ENCODE measurements around the gene CCL17. TPM values are rescaled to one million over a fixed set of nuclear protein-coding genes. Genes with fewer than 3 reads are reported as not detected.

Gene CCL17
- total RNA-seq (1 to 10 TPM in 2 of 5 donors, under 1 TPM in 1, not detected in 2; 0.93 to 1.2 (median 1.2) TPM), total RNA-seq (0 to 2.1 (median 0) reads per million in 29 experiments)
- total RNA-seq (2013): not detected

- Histone ChIP-seq H3K9me3 (no peaks in the 10 kb centered on the region), H3K4me3 (ENCODE audit: control insufficient read depth in 1 of 2, extremely low read depth in 1 of 2, low read length in 1 of 2) (no peak within 1 kb of the TSS), H3K27ac (ENCODE audit: low read length) (no peak within 1 kb of the TSS), H3K36me3 (ENCODE audit: control insufficient read depth in 2 of 2, extremely low read depth in 1 of 2, insufficient read depth in 1 of 2, low read length in 1 of 2) (no peaks in the 10 kb centered on the region), H3K4me1 (ENCODE audit: control insufficient read depth in 1 of 2, extremely low read depth in 1 of 2, insufficient read depth in 2 of 2, low read length in 2 of 2) (no peaks in the 10 kb centered on the region), H3K27me3 (replicated peaks in 1 of 2; ENCODE audit: control insufficient read depth in 2 of 2, extremely low read depth in 1 of 2, insufficient read depth in 2 of 2, low read length in 1 of 2) (peaks cover 0 to 9% of the 10 kb centered on the region in 2 experiments)
- Mint-ChIP-seq H3K4me1 (peaks cover 0 to 2% (median 0%) of the 10 kb centered on the region in 3 donors), H3K9me3 (no peaks in the 10 kb centered on the region), H3K27ac (no peak within 1 kb of the TSS), H3K4me3 (no peak within 1 kb of the TSS), H3K27me3 (peaks cover 4 to 6% of the 10 kb centered on the region in 2 donors), H3K36me3 (no peaks in the 10 kb centered on the region)
- no peak for DNase-seq
- ChIA-PET POLR2A (no interaction called here), CTCF (no interaction called here)
- ATAC-seq (replicated peaks in 1 of 4): no peak
- 85% methylated on average over 15 of the region's 17 CpGs for WGBS (ENCODE audit: insufficient coverage)
Measured at GRCh38 chr16:57403965-57404817, at the start of gene CCL17. CCL17 (plus strand) TSS chr16:57404767; CDS start chr16:57413933, 9,166 bp downstream.

- H3K27me3 ChIP-seq (replicated peaks in 1 of 2; ENCODE audit: control insufficient read depth in 2 of 2, extremely low read depth in 1 of 2, insufficient read depth in 2 of 2, low read length in 1 of 2): peaks cover 0 to 12% of the 10 kb centered on the region in 2 experiments
- no peaks in the 10 kb centered on the region for H3K36me3 Mint-ChIP-seq
- H3K4me3 Mint-ChIP-seq: no peak overlapping the region
- no peaks in the 10 kb centered on the region for H3K4me1 ChIP-seq (ENCODE audit: control insufficient read depth in 1 of 2, extremely low read depth in 1 of 2, insufficient read depth in 2 of 2, low read length in 2 of 2)
- DNase-seq (no peak), ATAC-seq (replicated peaks in 1 of 4) (no peak)
- H3K4me3 ChIP-seq (ENCODE audit: control insufficient read depth in 1 of 2, extremely low read depth in 1 of 2, low read length in 1 of 2): no peak overlapping the region
- H3K4me1 Mint-ChIP-seq: no peaks in the 10 kb centered on the region
- no peak overlapping the region for H3K27ac ChIP-seq (ENCODE audit: low read length)
- WGBS (ENCODE audit: insufficient coverage): 88% methylated on average over 5 of the region's 5 CpGs
- no peak overlapping the region for H3K27ac Mint-ChIP-seq
- peaks cover 0 to 8% of the 10 kb centered on the region in 2 donors for H3K27me3 Mint-ChIP-seq
- ChIA-PET POLR2A (no interaction called here), CTCF (no interaction called here)
- no peaks in the 10 kb centered on the region for H3K9me3 ChIP-seq
- no peaks in the 10 kb centered on the region for H3K36me3 ChIP-seq (ENCODE audit: control insufficient read depth in 2 of 2, extremely low read depth in 1 of 2, insufficient read depth in 1 of 2, low read length in 1 of 2)
- no peaks in the 10 kb centered on the region for H3K9me3 Mint-ChIP-seq
Measured at GRCh38 chr16:57355898-57356414, 48.6 kb upstream of the CCL17 start.

- Mint-ChIP-seq H3K27ac (no peak overlapping the region), H3K9me3 (no peaks in the 10 kb centered on the region), H3K4me3 (no peak overlapping the region), H3K36me3 (no peaks in the 10 kb centered on the region), H3K4me1 (no peaks in the 10 kb centered on the region), H3K27me3 (peaks cover 0 to 8% of the 10 kb centered on the region in 2 donors)
- Histone ChIP-seq H3K4me3 (ENCODE audit: control insufficient read depth in 1 of 2, extremely low read depth in 1 of 2, low read length in 1 of 2) (no peak overlapping the region), H3K27me3 (replicated peaks in 1 of 2; ENCODE audit: control insufficient read depth in 2 of 2, extremely low read depth in 1 of 2, insufficient read depth in 2 of 2, low read length in 1 of 2) (peaks cover 0 to 9% of the 10 kb centered on the region in 2 experiments), H3K27ac (ENCODE audit: low read length) (no peak overlapping the region), H3K36me3 (ENCODE audit: control insufficient read depth in 2 of 2, extremely low read depth in 1 of 2, insufficient read depth in 1 of 2, low read length in 1 of 2) (no peaks in the 10 kb centered on the region), H3K4me1 (ENCODE audit: control insufficient read depth in 1 of 2, extremely low read depth in 1 of 2, insufficient read depth in 2 of 2, low read length in 2 of 2) (no peaks in the 10 kb centered on the region), H3K9me3 (no peaks in the 10 kb centered on the region)
- POLR2A ChIA-PET: no interaction called here
- CTCF ChIA-PET: no interaction called here
- ATAC-seq (replicated peaks in 1 of 4): no peak
- no peak for DNase-seq
- 73% methylated on average over 2 of the region's 4 CpGs for WGBS (ENCODE audit: insufficient coverage)
Measured at GRCh38 chr16:57356547-57356946, 48.0 kb upstream of the CCL17 start.

- H3K9me3 ChIP-seq: no peaks in the 10 kb centered on the region
- no peak for ATAC-seq (replicated peaks in 1 of 4)
- Mint-ChIP-seq H3K9me3 (no peaks in the 10 kb centered on the region), H3K4me3 (no peak overlapping the region), H3K27ac (no peak overlapping the region), H3K27me3 (peaks cover 0 to under 1% of the 10 kb centered on the region in 2 donors), H3K36me3 (no peaks in the 10 kb centered on the region), H3K4me1 (no peaks in the 10 kb centered on the region)
- no peak for DNase-seq
- H3K27me3 ChIP-seq (replicated peaks in 1 of 2; ENCODE audit: control insufficient read depth in 2 of 2, extremely low read depth in 1 of 2, insufficient read depth in 2 of 2, low read length in 1 of 2): peaks cover 0 to 7% of the 10 kb centered on the region in 2 experiments
- no peak overlapping the region for H3K27ac ChIP-seq (ENCODE audit: low read length)
- CTCF ChIA-PET: no interaction called here
- POLR2A ChIA-PET: no interaction called here
- no peaks in the 10 kb centered on the region for H3K4me1 ChIP-seq (ENCODE audit: control insufficient read depth in 1 of 2, extremely low read depth in 1 of 2, insufficient read depth in 2 of 2, low read length in 2 of 2)
- H3K36me3 ChIP-seq (ENCODE audit: control insufficient read depth in 2 of 2, extremely low read depth in 1 of 2, insufficient read depth in 1 of 2, low read length in 1 of 2): no peaks in the 10 kb centered on the region
- 76% methylated on average over 7 of the region's 9 CpGs for WGBS (ENCODE audit: insufficient coverage)
- H3K4me3 ChIP-seq (ENCODE audit: control insufficient read depth in 1 of 2, extremely low read depth in 1 of 2, low read length in 1 of 2): no peak overlapping the region
Measured at GRCh38 chr16:57357330-57358085, 47.1 kb upstream of the CCL17 start.

- Histone ChIP-seq H3K36me3 (ENCODE audit: control insufficient read depth in 2 of 2, extremely low read depth in 1 of 2, insufficient read depth in 1 of 2, low read length in 1 of 2) (no peaks in the 10 kb centered on the region), H3K4me3 (ENCODE audit: control insufficient read depth in 1 of 2, extremely low read depth in 1 of 2, low read length in 1 of 2) (no peak overlapping the region), H3K9me3 (no peaks in the 10 kb centered on the region), H3K27me3 (replicated peaks in 1 of 2; ENCODE audit: control insufficient read depth in 2 of 2, extremely low read depth in 1 of 2, insufficient read depth in 2 of 2, low read length in 1 of 2) (peaks cover 0 to 6% of the 10 kb centered on the region in 2 experiments), H3K4me1 (ENCODE audit: control insufficient read depth in 1 of 2, extremely low read depth in 1 of 2, insufficient read depth in 2 of 2, low read length in 2 of 2) (no peaks in the 10 kb centered on the region), H3K27ac (ENCODE audit: low read length) (no peak overlapping the region)
- no peaks in the 10 kb centered on the region for H3K27me3 Mint-ChIP-seq
- no peak for ATAC-seq (replicated peaks in 1 of 4)
- H3K9me3 Mint-ChIP-seq: no peaks in the 10 kb centered on the region
- H3K36me3 Mint-ChIP-seq: no peaks in the 10 kb centered on the region
- no peak overlapping the region for H3K27ac Mint-ChIP-seq
- no peak for DNase-seq
- POLR2A ChIA-PET: no interaction called here
- H3K4me3 Mint-ChIP-seq: no peak overlapping the region
- no peaks in the 10 kb centered on the region for H3K4me1 Mint-ChIP-seq
- 75% methylated on average over 4 of the region's 7 CpGs for WGBS (ENCODE audit: insufficient coverage)
- CTCF ChIA-PET: no interaction called here
Measured at GRCh38 chr16:57358086-57358420, 46.5 kb upstream of the CCL17 start.

GRCh38 chr16:57358527-57359095, 46.0 kb upstream of the CCL17 start, which contains the start of gene CCL22:
CCL22 (plus strand) TSS chr16:57358783; CDS start chr16:57358817, 34 bp downstream.
- no peak within 1 kb of the TSS for H3K27ac Mint-ChIP-seq
- no peaks in the 10 kb centered on the region for H3K9me3 Mint-ChIP-seq
- peaks cover 0 to 4% of the 10 kb centered on the region in 2 donors for H3K27me3 Mint-ChIP-seq
- H3K4me3 Mint-ChIP-seq: no peak within 1 kb of the TSS
- H3K36me3 Mint-ChIP-seq: no peaks in the 10 kb centered on the region
- Histone ChIP-seq H3K4me3 (ENCODE audit: control insufficient read depth in 1 of 2, extremely low read depth in 1 of 2, low read length in 1 of 2) (no peak within 1 kb of the TSS), H3K27ac (ENCODE audit: low read length) (no peak within 1 kb of the TSS), H3K4me1 (ENCODE audit: control insufficient read depth in 1 of 2, extremely low read depth in 1 of 2, insufficient read depth in 2 of 2, low read length in 2 of 2) (no peaks in the 10 kb centered on the region), H3K27me3 (replicated peaks in 1 of 2; ENCODE audit: control insufficient read depth in 2 of 2, extremely low read depth in 1 of 2, insufficient read depth in 2 of 2, low read length in 1 of 2) (peaks cover 0 to 6% of the 10 kb centered on the region in 2 experiments), H3K9me3 (no peaks in the 10 kb centered on the region), H3K36me3 (ENCODE audit: control insufficient read depth in 2 of 2, extremely low read depth in 1 of 2, insufficient read depth in 1 of 2, low read length in 1 of 2) (no peaks in the 10 kb centered on the region)
- 60% methylated on average over 9 of the region's 9 CpGs for WGBS (ENCODE audit: insufficient coverage)
- ChIA-PET CTCF (no interaction called here), POLR2A (no interaction called here)
- no peaks in the 10 kb centered on the region for H3K4me1 Mint-ChIP-seq
- DNase-seq (no peak), ATAC-seq (replicated peaks in 1 of 4) (no peak)

Data from T-cell (primary cell).